PC-3 (cell line): ENCODE measurements around the gene ZNF740.

Experiments used
- CTCF ChIP-seq: fragments of 300-600 bp; sonication (generic); conservative IDR thresholded peaks from 2 replicates; pipeline ENCODE4 v1.5.1; 2017; ENCODE audit warnings: antibody characterized with exemption, low read depth, mild to moderate bottlenecking, low read length
- EZH2 ChIP-seq: fragments of 300-600 bp; sonication (generic); IDR thresholded peaks from one replicate; pipeline ENCODE4 v1.6.1; 2017; ENCODE audit warnings: antibody characterized with exemption, mild to moderate bottlenecking, low read length; ENCODE audit not compliant: unreplicated experiment
- EZH2phosphoT487 ChIP-seq: fragments of 300-600 bp; sonication (generic); IDR thresholded peaks from 2 replicates; pipeline ENCODE4 v1.6.1; 2018; ENCODE audit warnings: mild to moderate bottlenecking, antibody characterized with exemption, low read length, borderline replicate concordance

GRCh38 chr12:53235742-53236442 is 55.4 kb downstream of the ZNF740 start:
- no peak for TF ChIP-seq CTCF
- TF ChIP-seq EZH2 = no peak
- TF ChIP-seq EZH2phosphoT487 = no peak
